Hepatocyte (in vitro differentiated cells): ENCODE measurements around the gene PI4KB.

Source experiments
- CTCF ChIP-seq: fragments of 200-600 bp; sonication (generic); IDR thresholded peaks from 2 replicates; pipeline ENCODE4 v1.5.1; 2016; ENCODE audit warnings: antibody characterized with exemption, mild to moderate bottlenecking; ENCODE audit not compliant: poor library complexity
- EZH2phosphoT487 ChIP-seq: fragments of 200-600 bp; sonication (generic); IDR thresholded peaks from one replicate; pipeline ENCODE4 v1.6.1; 2018; ENCODE audit warnings: antibody characterized with exemption, mild to moderate bottlenecking, low read depth, moderate library complexity; ENCODE audit not compliant: unreplicated experiment, severe bottlenecking

GRCh38 chr1:151314137-151314875 is 12.9 kb downstream of the PI4KB start:
- TF ChIP-seq EZH2phosphoT487 (no peak), CTCF (no peak)
